NOMO-1 treated with dmso at 0.1 percent for 144 hours (cell line): Measurements from ENCODE around the gene SERPINA1.

ENCODE experiments used
- DNase-seq: peaks from one replicate; lab custom pipeline; 2025; ENCODE audit not compliant: unreplicated experiment; lab: John Stamatoyannopoulos, UW

Gene SERPINA1

DNA sequence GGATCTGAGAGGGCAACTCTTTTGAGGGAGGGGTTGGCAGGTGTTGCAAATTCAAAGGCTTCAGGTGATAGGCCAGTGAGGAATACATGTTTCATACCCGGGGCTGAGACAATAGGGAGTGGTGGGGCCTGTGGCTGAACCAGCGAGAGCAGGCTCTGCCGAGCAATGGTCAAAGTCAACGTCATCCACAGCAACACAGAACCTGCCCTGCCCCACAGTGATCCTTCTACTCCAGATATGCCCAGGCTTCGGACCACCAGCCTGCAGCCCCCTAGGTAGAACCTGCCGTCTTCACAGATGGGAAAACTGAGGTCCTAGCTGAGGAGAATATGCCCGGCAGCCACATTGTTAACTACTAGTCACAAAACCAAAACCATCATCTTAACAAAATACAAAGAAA lies 4.1 kb downstream of the SERPINA1 start:
- no peak for DNase-seq

DNA sequence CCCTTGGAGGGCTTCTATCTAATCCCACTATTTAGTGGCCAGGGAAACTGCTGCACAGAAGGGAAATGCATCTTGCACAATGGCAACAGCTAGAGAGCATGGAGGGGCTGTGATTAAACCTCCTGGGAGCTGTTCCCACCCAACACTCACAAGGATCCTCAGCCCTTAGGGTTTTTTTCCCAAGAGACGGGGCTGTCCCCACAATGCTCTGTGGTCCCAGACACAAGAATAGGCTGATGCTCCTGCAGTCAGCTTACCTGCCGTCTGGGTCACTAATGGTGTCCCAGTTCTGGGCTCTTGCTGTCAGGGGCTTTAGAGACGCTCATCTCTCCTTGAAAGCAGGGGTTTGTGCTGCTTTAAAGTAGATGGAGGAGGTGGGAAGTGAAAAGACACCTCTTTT lies 4.6 kb downstream of the SERPINA1 start:
- DNase-seq, result no peak

DNA sequence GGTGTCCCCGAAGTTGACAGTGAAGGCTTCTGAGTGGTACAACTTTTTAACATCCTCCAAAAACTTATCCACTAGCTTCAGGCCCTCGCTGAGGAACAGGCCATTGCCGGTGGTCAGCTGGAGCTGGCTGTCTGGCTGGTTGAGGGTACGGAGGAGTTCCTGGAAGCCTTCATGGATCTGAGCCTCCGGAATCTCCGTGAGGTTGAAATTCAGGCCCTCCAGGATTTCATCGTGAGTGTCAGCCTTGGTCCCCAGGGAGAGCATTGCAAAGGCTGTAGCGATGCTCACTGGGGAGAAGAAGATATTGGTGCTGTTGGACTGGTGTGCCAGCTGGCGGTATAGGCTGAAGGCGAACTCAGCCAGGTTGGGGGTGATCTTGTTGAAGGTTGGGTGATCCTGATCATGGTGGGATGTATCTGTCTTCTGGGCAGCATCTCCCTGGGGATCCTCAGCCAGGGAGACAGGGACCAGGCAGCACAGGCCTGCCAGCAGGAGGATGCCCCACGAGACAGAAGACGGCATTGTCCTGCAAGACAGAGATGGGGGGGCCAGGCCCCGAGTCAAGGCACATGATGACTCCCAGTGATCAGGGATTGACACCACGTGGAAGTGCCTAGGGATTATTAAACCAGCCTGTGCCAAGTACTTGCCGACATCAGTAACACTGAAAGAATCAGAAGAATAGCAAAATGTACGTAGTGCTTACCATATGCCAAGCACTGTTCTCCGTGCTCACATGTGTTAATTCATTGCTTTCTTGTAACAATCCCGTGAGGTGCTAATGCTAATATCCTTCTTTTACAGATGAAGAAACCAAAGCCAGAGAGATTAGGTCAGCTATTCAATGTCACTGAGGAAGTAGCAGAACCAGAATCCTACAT lies 5.4 kb downstream of the SERPINA1 start:
- no peak for DNase-seq

DNA sequence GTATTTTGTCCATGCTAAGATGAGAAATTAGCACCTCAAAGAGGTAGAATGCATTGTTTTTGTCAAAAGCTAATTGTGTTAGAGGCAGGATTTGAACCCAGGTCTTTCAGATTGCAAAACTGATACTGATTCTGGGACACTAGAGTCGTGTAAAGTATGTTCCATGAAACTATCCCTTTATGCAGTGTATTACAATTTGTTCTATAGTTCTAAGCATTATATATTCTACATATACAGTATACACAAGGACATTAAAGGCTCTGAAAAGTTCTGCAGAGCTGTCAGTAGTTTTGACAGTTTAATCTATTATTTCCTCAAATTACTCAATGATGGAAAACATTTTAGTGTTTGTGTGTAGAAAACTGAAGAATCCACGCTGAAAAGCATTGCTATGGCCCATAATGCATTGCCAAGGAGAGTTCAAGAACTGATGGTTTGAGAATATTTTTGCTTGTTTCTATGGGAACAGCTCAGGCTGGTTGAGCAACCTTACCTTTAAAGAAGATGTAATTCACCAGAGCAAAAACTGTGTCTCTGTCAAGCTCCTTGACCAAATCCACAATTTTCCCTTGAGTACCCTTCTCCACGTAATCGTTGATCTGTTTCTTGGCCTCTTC lies 6.2 kb downstream of the SERPINA1 start:
- DNase-seq, result no peak

DNA sequence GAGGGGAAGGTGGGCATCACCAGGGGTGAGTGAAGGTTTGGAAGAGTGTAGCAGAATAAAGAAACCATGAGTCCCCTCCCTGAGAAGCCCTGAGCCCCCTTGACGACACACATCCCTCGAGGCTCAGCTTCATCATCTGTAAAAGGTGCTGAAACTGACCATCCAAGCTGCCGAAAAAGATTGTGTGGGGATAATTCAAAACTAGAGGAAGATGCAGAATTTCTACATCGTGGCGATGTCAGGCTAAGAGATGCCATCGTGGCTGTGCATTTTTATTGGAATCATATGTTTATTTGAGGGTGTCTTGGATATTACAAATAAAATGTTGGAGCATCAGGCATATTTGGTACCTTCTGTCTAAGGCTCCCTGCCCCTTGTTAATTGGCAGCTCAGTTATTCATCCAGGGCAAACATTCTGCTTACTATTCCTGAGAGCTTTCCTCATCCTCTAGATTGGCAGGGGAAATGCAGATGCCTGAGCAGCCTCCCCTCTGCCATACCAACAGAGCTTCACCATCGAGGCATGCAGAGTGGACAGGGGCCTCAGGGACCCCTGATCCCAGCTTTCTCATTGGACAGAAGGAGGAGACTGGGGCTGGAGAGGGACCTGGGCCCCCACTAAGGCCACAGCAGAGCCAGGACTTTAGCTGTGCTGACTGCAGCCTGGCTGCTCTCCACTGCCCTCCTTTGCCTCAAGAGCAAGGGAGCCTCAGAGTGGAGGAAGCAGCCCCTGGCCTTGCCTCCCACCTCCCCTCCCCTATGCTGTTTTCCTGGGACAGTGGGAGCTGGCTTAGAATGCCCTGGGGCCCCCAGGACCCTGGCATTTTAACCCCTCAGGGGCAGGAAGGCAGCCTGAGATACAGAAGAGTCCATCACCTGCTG lies 7.0 kb downstream of the SERPINA1 start:
- DNase-seq, result no peak

DNA sequence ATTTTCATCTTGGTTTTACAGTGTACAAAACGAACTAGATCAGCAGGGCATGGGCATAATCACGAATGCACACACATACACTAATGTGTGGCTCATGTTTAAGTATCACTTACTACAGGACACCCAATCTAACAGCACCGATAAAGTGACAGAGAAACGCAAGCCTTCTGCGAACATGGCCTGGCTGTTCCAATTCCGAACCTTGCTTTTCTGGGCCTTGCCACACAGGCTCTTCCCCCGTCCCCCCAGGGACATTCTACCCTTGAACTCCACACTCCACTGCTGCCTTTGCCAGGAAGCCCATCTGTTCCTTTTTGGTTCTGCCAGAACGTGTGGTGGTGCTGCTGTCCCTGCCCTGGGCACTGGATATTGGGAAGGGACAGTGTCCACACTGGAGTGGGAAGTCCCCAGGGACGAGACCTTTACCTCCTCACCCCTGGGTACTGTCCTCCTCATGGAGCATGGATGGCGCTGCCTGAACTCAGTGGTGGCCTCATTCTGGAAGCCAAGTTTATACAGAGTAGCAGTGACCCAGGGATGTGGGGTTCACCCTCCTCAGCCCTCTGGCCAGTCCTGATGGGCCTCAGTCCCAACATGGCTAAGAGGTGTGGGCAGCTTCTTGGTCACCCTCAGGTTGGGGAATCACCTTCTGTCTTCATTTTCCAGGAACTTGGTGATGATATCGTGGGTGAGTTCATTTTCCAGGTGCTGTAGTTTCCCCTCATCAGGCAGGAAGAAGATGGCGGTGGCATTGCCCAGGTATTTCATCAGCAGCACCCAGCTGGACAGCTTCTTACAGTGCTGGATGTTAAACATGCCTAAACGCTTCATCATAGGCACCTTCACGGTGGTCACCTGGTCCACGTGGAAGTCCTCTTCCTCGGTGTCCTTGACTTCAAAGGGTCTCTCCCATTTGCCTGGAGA lies 7.9 kb downstream of the SERPINA1 start:
- no peak for DNase-seq

DNA sequence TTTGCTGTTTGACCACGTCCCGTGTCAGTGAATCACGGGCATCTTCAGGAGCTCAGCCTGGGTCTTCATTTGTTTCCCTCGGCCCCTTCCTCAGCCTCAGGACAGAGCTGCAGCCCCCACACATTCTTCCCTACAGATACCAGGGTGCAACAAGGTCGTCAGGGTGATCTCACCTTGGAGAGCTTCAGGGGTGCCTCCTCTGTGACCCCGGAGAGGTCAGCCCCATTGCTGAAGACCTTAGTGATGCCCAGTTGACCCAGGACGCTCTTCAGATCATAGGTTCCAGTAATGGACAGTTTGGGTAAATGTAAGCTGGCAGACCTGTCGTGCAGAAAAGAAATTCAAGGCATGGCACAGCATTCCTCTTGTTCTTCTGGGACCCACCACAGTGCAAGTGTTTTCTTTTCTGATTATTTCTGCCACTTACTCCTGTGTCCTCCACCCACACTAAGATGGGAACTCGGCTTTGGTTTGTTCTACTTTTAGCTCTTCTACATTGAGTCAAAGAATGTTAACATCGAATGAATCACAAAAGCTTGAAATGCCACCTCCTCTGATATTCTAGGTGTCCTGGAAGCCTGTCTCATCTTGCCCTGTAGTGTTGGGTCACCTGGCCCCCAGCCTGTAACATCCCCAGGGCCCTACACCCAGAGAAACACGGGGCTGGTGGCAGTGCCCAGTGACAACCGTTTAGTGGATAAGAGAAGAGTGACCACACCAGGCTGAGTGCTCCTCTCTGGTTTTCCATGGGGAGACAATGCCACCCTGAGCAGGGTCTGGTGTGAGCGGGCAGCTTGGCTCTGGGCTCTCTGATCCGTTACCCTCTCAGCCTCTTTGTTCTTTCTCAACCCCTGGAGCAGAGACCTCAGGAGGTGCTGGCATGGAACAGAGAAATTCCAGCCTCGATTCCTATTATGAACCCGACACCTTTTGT lies 8.8 kb downstream of the SERPINA1 start:
- no peak for DNase-seq

DNA sequence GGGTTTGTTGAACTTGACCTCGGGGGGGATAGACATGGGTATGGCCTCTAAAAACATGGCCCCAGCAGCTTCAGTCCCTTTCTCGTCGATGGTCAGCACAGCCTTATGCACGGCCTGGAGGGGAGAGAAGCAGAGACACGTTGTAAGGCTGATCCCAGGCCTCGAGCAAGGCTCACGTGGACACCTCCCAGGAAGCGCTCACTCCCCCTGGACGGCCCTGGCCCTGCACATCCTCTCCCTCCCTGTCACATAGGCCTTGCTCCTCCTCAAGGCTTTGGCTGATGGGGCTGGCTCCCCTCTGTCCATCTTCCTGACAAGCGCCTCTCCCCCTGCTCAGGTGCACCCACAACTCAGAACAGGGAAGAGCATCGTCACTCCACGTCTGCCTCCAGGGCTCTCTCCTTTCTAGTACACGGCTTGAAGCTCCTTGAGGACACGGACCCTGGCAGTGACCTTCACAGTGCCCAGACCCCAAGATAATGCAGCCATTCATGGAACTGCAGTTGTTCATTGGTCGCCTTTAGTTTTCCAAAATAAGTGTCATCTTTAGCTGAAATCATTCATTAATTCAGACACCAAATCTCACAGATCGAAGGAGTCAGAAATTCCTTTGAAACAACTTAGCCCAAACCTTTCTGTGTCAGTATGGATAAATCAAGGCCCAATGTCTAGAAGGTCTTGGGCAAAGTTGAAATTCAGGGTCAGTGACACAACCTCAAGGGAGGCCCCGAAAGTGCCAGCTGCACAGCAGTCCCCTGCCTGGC lies 9.7 kb downstream of the SERPINA1 start:
- DNase-seq, result no peak

DNA sequence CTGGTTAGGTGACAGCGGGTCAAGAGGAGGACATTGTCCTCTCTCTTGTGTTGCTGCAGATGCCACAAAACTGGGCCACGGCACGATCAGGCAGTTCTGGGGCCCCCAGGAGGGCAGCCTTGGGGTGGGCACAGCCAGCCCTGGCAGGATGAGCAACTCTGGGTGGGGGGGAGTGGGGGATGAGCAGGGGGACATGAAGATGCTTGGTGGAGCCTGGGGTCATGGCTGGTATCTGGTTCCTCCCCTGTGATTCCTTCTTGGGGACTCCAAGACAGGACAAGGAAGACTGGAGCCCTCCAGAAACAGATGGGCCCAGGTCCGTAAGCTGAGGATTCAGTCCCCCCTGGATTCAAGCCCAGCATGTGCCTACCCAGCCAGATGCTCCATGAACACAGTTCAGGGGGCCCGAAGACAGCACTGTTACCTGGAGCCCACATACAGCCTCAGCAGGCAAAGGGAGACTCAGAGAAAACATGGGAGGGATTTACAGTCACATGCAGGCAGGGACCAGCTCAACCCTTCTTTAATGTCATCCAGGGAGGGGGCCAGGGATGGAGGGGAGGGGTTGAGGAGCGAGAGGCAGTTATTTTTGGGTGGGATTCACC lies 10.4 kb downstream of the SERPINA1 start:
- DNase-seq, result no peak

DNA sequence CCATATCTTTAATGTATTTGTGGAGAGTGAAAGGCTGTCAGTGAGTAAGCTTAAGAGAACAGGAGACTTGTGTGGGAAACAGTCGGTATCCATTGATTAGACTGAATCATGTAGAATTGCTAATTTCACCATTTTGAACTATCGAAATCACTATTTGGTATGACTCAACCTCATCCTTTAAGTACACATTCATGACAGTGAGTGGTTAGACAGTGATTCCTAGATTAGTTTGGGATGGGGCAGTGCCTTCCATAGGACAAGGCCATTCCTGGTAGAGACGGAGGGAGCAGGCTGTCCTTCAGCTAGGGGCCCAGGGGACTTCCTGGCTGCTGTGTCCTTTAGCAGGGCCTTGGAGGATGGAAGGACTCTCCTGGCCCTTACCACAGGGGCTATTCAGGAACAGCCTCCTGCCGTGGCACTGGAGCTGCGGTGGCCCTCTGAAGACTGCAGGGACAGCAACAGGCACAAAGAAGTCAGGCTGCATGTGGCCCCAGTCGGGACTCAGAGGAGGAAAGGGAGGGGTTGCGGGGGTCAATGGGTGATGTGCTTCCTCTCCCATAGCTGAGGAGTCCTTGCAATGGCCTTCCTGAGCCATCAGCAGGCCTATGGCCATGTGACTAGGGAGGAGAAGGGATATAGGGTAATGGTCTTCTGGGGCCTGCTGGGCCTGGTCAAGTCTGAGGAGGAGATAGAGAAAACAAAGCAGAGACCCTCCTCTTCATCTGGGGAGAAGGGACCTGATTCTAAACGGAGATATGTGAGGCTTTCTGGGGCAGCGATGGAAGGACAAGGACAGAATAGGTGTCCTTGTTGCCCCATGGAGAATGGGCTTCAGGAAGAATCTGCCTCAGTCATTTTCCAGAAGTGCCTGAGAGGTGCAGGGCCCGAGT lies 11.2 kb downstream of the SERPINA1 start:
- no peak for DNase-seq

DNA sequence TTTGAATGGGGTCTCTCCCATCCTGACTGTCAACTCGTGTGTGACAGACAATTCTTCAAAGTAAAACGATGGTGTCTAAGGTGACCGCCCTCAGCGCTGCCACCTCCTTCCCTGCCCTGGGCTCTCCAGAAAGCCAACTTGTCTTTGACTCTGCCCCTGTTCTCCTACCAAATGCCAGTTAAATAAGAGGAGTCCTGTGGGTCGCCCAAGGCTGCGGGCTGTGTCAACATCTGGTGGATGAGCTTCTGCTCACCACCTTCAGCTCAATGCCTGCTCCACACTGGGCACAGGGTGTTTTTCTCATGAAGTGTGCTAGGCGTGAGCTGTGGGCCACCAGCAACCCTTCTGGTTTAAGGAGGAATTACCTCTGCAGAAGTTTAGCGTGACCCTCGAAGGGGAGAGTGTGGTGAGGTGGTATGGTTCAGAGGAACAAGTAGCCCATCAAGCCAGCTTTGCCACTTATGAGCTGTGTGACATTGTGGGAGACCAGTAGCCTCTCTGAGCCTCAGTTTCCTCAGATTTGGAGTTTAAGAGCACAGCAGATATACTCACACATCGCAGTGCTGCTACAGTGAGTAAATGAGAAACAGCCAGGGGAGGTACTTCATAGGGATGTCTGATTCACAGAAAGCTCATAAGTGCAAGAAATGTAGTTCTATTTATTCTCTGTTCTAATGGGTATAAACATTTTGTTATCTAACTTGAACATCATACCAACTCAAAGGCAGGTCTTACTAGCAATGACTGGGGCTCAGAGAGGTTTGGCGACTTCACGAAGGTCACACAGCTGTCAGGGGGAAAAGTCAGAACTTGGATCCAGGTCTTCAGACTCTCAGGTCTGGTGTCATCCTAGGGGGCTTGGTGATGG lies 12.1 kb downstream of the SERPINA1 start:
- no peak for DNase-seq

DNA sequence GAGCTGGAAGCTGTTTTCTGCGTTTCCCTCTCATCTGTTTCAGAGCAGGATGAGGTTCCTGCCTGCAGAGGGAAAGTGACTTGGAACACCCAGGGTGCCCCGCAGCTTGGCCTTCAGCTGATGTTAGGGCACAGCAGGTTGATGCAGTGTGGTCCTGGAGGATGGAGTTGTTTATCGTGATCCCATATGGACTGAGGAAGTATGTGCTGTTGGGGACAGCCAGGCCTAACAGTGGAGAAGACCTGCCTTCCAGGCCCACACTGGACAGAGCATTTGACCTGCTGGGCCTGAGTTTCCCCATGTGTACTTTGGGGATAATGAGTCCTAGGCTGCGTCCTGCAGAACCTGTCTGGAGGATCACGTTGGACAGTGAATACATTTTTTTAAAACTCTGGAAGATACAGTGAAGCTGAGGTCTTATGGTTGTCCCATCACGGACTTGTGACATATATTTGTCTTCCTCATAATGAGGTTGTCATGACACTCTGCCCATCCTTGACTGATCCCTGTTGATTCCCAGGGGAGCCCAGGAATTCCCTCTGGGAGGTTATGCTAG lies 12.8 kb downstream of the SERPINA1 start:
- no peak for DNase-seq

DNA sequence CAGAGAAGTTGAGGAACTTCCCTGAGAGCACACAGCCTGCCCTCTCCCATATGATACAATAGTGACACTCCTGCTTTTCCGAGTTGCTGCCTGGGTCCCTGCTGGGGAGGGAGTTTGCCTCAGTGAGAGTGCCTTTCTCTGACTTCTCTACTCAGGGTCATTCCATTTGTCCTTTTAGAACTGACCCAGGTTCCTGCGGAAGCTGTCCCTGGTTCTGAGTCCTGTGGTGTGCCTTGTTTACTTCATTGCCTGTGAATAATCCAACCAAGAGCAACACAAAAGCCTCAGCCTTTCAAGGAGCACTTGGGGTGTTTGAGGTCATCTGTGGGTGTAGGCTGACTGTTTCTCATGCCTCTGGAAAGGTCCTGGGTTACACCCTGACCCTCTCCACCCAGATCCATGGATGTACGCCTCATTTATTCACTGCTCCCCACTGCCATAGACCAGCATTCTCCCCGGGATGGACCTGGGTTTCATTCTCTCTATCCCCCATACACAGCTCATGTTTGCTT lies 13.6 kb downstream of the SERPINA1 start:
- no peak for DNase-seq

DNA sequence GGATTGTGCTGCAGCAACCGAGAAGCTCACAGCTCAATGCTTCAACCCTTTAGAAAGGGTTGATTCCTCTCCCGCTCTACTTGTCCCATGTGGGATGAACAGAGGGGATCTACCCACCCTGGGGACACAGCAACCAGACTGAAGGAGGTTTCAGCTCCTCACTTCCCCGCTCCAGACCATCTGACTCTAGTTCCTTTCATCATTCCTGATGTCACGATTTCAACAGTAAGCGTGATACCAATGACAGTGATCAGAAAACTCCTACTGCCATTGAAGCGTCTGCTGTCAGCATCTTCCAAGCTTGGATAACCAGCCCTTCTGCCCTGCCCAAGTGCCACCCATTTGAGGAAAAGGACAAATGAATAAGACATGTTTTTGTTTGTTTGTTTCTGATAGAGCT lies 14.3 kb downstream of the SERPINA1 start:
- no peak for DNase-seq

DNA sequence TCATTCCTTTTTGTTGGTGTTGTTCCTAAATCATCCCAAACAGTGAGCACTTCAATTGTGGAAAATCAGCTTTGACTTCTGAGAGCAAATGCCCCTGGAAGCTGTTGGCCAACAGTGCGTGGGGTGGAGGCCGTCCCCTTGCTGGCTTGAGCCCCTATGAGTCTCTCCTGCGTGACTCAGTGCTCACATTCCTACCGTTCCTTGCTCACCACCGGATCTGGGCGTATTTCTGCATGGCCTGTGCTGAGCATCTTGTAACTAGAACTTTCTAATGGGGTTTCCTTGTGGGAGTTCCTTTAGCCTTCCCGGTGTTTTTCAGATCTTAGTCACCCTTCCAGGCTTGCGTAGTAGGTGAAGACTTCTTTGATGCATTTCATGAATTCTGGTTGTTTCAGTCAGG lies 14.7 kb downstream of the SERPINA1 start:
- no peak for DNase-seq

DNA sequence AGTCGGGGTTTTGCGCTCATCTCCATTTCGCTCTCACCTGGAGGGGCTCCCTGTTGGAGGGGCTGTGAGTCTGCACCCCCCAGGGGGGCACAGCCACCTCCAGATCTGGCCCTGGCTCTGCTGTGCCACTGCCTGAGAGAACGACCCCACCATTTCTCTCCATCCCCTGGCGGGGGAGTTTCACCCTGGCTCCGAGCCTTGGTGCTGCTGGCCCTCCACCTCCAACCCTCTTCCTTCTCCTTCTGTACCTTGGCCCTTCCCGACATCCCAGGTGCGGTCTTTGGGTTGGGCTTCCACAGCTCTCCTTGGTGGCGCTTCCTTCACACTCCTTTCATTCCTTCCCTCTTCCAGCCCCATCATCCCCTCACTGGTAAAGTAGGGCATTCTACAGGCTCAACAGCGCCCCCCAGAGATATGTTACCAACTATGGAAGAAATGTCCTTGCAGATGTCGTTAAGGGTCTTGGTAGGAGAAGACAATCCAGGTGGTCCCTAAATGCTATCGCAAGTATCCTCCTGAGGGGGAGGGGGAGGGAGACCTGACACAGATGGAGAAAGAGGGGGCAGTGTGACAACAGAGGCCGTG lies 16.3 kb downstream of the SERPINA1 start:
- no peak for DNase-seq
